CD14-positive monocyte (primary cell): ENCODE measurements around the gene ADD2. TPM values are rescaled to one million over a fixed set of nuclear protein-coding genes. Genes with fewer than 3 reads are reported as not detected.

ENCODE experiments used
- DNase-seq, 3 donors: peaks; one replicate each; pipeline ENCODE4 v3.0.0-alpha.2; 2011 to 2022
- H2AFZ ChIP-seq: 2 replicates; pipeline ENCODE4 v1.6.0; 2012; ENCODE audit warnings: mild to moderate bottlenecking, low read depth, low read length, inconsistent platforms; ENCODE audit not compliant: insufficient read depth, poor library complexity, severe bottlenecking
- H3K27ac ChIP-seq, 2 donors: 1 replicate in 1 of 2; 2 replicates in 1 of 2; pipeline ENCODE4 v1.5.1; 2012 to 2013; ENCODE audit warnings: low read length in 2 of 2, control low read depth in 1 of 2, inconsistent platforms in 1 of 2, low read depth in 1 of 2, mild to moderate bottlenecking in 1 of 2
- H3K27me3 ChIP-seq, 2 donors: one replicate each; pipeline versions ENCODE4 v1.6.0 to v1.6.1; 2011 to 2013; ENCODE audit warnings: low read length in 2 of 2; ENCODE audit not compliant: control insufficient read depth in 2 of 2, insufficient read depth in 2 of 2
- H3K36me3 ChIP-seq, 2 donors: replicated peaks in 1 of 2; 1 replicate in 1 of 2; 2 replicates in 1 of 2; pipeline versions ENCODE4 v1.5.1 to v1.6.1; 2012 to 2013; ENCODE audit warnings: low read length in 2 of 2, control low read depth in 1 of 2, inconsistent platforms in 1 of 2, mild to moderate bottlenecking in 1 of 2; ENCODE audit not compliant: insufficient read depth in 2 of 2, control insufficient read depth in 1 of 2
- H3K4me1 ChIP-seq, 2 donors: 1 replicate in 1 of 2; 2 replicates in 1 of 2; pipeline versions ENCODE4 v1.5.1 to v1.6.1; 2012 to 2013; ENCODE audit warnings: low read length in 2 of 2, control low read depth in 1 of 2, inconsistent platforms in 1 of 2, mild to moderate bottlenecking in 1 of 2, moderate library complexity in 1 of 2; ENCODE audit not compliant: insufficient read depth in 2 of 2, control insufficient read depth in 1 of 2
- H3K4me2 ChIP-seq: replicated peaks from 2 replicates; pipeline ENCODE3; 2012; ENCODE audit warnings: low read length, moderate library complexity, mild to moderate bottlenecking; ENCODE audit not compliant: poor library complexity, severe bottlenecking; ENCODE audit errors: extremely low read depth
- H3K4me3 ChIP-seq, 3 experiments: fragments of 200-600 bp in 1 of 3; sonication (generic) in 1 of 3; replicated peaks in 1 of 3; 1 replicate in 2 of 3; 2 replicates in 1 of 3; pipeline ENCODE4 v1.5.1; 2011 to 2013; ENCODE audit warnings: low read length in 3 of 3, mild to moderate bottlenecking in 3 of 3, control low read depth in 2 of 3, low read depth in 2 of 3, inconsistent platforms in 1 of 3, moderate library complexity in 1 of 3
- H3K79me2 ChIP-seq: 2 replicates; pipeline ENCODE4 v1.6.0; 2012; ENCODE audit warnings: mild to moderate bottlenecking, control low read depth, inconsistent platforms, low read length, moderate library complexity; ENCODE audit not compliant: insufficient read depth
- H3K9ac ChIP-seq: 2 replicates; pipeline ENCODE4 v1.6.0; 2017; ENCODE audit warnings: low read length, mild to moderate bottlenecking; ENCODE audit not compliant: insufficient read depth, poor library complexity, severe bottlenecking
- H3K9me3 ChIP-seq, 2 donors: replicated peaks in 1 of 2; 1 replicate in 1 of 2; 2 replicates in 1 of 2; pipeline versions ENCODE4 v1.5.1 to v1.6.1; 2012 to 2013; ENCODE audit warnings: low read length in 2 of 2, control low read depth in 1 of 2; ENCODE audit not compliant: control insufficient read depth in 1 of 2, insufficient read depth in 1 of 2
- H4K20me1 ChIP-seq: 2 replicates; pipeline ENCODE4 v1.6.0; 2012; ENCODE audit warnings: mild to moderate bottlenecking, low read length, control low read depth, moderate library complexity; ENCODE audit not compliant: insufficient read depth
- H3K27ac Mint-ChIP-seq, 7 donors: one replicate each; pipeline ENCODE4 v1.8.0; 2020; ENCODE audit warnings: mild to moderate bottlenecking in 7 of 7, mixed read lengths in 7 of 7, moderate library complexity in 6 of 7, inconsistent platforms in 2 of 7
- H3K27me3 Mint-ChIP-seq, 3 donors: one replicate each; pipeline ENCODE4 v1.8.0; 2021 to 2022; ENCODE audit warnings: low read depth in 3 of 3, mild to moderate bottlenecking in 3 of 3, mixed read lengths in 3 of 3, moderate library complexity in 3 of 3, inconsistent platforms in 1 of 3
- H3K36me3 Mint-ChIP-seq, 2 donors: one replicate each; pipeline ENCODE4 v1.8.0; 2020; ENCODE audit warnings: mixed read lengths in 2 of 2, inconsistent platforms in 1 of 2, mild to moderate bottlenecking in 1 of 2
- H3K4me1 Mint-ChIP-seq: one replicate; pipeline ENCODE4 v1.8.0; 2020; ENCODE audit warnings: mild to moderate bottlenecking, mixed read lengths
- H3K4me3 Mint-ChIP-seq, 2 donors: one replicate each; pipeline ENCODE4 v1.8.0; 2020; ENCODE audit warnings: mild to moderate bottlenecking in 2 of 2, mixed read lengths in 2 of 2, moderate library complexity in 1 of 2
- H3K9me3 Mint-ChIP-seq, 7 donors: one replicate each; pipeline ENCODE4 v1.8.0; 2020 to 2022; ENCODE audit warnings: mixed read lengths in 7 of 7, mild to moderate bottlenecking in 6 of 7, moderate library complexity in 6 of 7, inconsistent platforms in 2 of 7
- CTCF ChIP-seq: fragments of 200-600 bp; IDR thresholded peaks from one replicate; pipeline ENCODE4 v1.8.0; 2022; ENCODE audit warnings: antibody characterized with exemption, mild to moderate bottlenecking
- WGBS: methylation state at CpG from one replicate; pipeline ENCODE4 v1.1.5; 2013; ENCODE audit warnings: missing lambda C conversion rate; ENCODE audit not compliant: insufficient coverage; 5-methylcytosine and 5-hydroxymethylcytosine counted together
- intact Hi-C, 2 donors: fragments of 100-400 bp; cut with micrococcal nuclease; formaldehyde crosslinking; loops; one replicate each; pipeline versions ENCODE4 v1.15.0 to v1.15.1; 2023
- polyA plus RNA-seq, 3 donors: library from polyadenylated mRNA; depleted of rRNA in 1 of 3; unstranded in 2 of 3; stranded (reverse) in 1 of 3; fragments of 300-500 nt in 2 of 3; fragments of >200 nt in 1 of 3; fragmentation: Illumina TruSeq in 2 of 3; gene quantifications; 1 replicate in 2 of 3; 2 replicates in 1 of 3; pipeline ENCODE4 v1.2.3, GENCODE V29; 2012 to 2021

Gene ADD2
- polyA plus RNA-seq, 3 donors: 0.18 to 0.56 (median 0.26) TPM

DNA sequence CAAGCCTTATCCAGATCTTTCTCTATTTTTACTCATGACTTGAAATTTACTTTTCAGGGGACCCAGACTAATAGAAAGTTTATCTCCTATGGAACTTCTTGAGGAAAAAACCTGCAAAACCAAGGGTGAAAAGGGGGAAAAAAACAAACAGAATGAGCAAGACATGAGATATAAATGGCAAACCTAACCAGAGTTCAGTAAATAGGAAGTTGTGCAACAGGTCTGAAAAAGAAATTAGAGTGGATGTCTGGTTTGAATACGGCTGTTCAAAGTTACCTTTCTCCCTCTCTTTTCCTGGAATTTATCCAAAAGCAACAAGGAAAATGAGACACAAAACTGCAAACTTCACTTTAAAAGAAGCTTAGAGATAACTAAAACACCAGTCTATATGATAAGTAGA, 135.6 kb downstream of the ADD2 start:
- no peak overlapping the region for H3K4me3 Mint-ChIP-seq
- Histone ChIP-seq H3K9me3 (peaks cover 0 to 5% of the 10 kb centered on the region in 2 donors), H3K4me2 (no peak overlapping the region), H4K20me1 (no peaks in the 10 kb centered on the region), H3K9ac (no peak overlapping the region), H2AFZ (no peak overlapping the region), H3K27me3 (no peaks in the 10 kb centered on the region), H3K27ac (no peak overlapping the region), H3K4me3 (no peak overlapping the region), H3K79me2 (no peaks in the 10 kb centered on the region), H3K4me1 (no peaks in the 10 kb centered on the region), H3K36me3 (no peaks in the 10 kb centered on the region)
- H3K27me3 Mint-ChIP-seq: peaks cover 0 to 3% (median 1%) of the 10 kb centered on the region in 3 donors
- peaks cover 5% of the 10 kb centered on the region for H3K4me1 Mint-ChIP-seq
- peaks cover 0 to 4% of the 10 kb centered on the region in 2 donors for H3K36me3 Mint-ChIP-seq
- H3K9me3 Mint-ChIP-seq: peaks cover 0 to 11% (median 6%) of the 10 kb centered on the region in 7 donors
- TF ChIP-seq CTCF: no peak
- intact Hi-C loops: no loop called here
- no CpG with 5 or more reads among the region's 1 CpG for WGBS
- H3K27ac Mint-ChIP-seq: no peak overlapping the region
- no peak for DNase-seq

- Mint-ChIP-seq H3K36me3 (peaks cover 0 to 4% of the 10 kb centered on the region in 2 donors), H3K4me1 (peaks cover 5% of the 10 kb centered on the region), H3K27me3 (peaks cover 0 to 3% (median 1%) of the 10 kb centered on the region in 3 donors), H3K4me3 (no peak overlapping the region), H3K27ac (no peak overlapping the region), H3K9me3 (peaks cover 0 to 11% (median 4%) of the 10 kb centered on the region in 7 donors)
- no peak for DNase-seq
- no peak overlapping the region for H3K4me3 ChIP-seq
- H3K79me2 ChIP-seq: no peaks in the 10 kb centered on the region
- intact Hi-C loops: no loop called here
- TF ChIP-seq CTCF: no peak
- H3K36me3 ChIP-seq: no peaks in the 10 kb centered on the region
- no peak overlapping the region for H3K4me2 ChIP-seq
- no peaks in the 10 kb centered on the region for H3K27me3 ChIP-seq
- H3K9me3 ChIP-seq: peaks cover 0 to 5% of the 10 kb centered on the region in 2 donors
- no peaks in the 10 kb centered on the region for H3K4me1 ChIP-seq
- no peak overlapping the region for H3K9ac ChIP-seq
- H4K20me1 ChIP-seq: no peaks in the 10 kb centered on the region
- WGBS: no CpG with 5 or more reads among the region's 1 CpG
- no peak overlapping the region for H2AFZ ChIP-seq
- H3K27ac ChIP-seq: no peak overlapping the region
Observed at GRCh38 chr2:70630761-70631160, 137.2 kb downstream of the ADD2 start.
